CD14-positive monocyte (primary cell): ENCODE data around the gene SLIT3. TPM values are rescaled to one million over a fixed set of nuclear protein-coding genes. Genes with fewer than 3 reads are reported as not detected.

ENCODE experiments used
- DNase-seq, 3 donors: peaks; one replicate each; pipeline ENCODE4 v3.0.0-alpha.2; 2011 to 2022
- H2AFZ ChIP-seq: 2 replicates; pipeline ENCODE4 v1.6.0; 2012; ENCODE audit warnings: mild to moderate bottlenecking, low read depth, low read length, inconsistent platforms; ENCODE audit not compliant: insufficient read depth, poor library complexity, severe bottlenecking
- H3K27ac ChIP-seq, 2 donors: 1 replicate in 1 of 2; 2 replicates in 1 of 2; pipeline ENCODE4 v1.5.1; 2012 to 2013; ENCODE audit warnings: low read length in 2 of 2, control low read depth in 1 of 2, inconsistent platforms in 1 of 2, low read depth in 1 of 2, mild to moderate bottlenecking in 1 of 2
- H3K27me3 ChIP-seq, 2 donors: one replicate each; pipeline versions ENCODE4 v1.6.0 to v1.6.1; 2011 to 2013; ENCODE audit warnings: low read length in 2 of 2; ENCODE audit not compliant: control insufficient read depth in 2 of 2, insufficient read depth in 2 of 2
- H3K36me3 ChIP-seq, 2 donors: replicated peaks in 1 of 2; 1 replicate in 1 of 2; 2 replicates in 1 of 2; pipeline versions ENCODE4 v1.5.1 to v1.6.1; 2012 to 2013; ENCODE audit warnings: low read length in 2 of 2, control low read depth in 1 of 2, inconsistent platforms in 1 of 2, mild to moderate bottlenecking in 1 of 2; ENCODE audit not compliant: insufficient read depth in 2 of 2, control insufficient read depth in 1 of 2
- H3K4me1 ChIP-seq, 2 donors: 1 replicate in 1 of 2; 2 replicates in 1 of 2; pipeline versions ENCODE4 v1.5.1 to v1.6.1; 2012 to 2013; ENCODE audit warnings: low read length in 2 of 2, control low read depth in 1 of 2, inconsistent platforms in 1 of 2, mild to moderate bottlenecking in 1 of 2, moderate library complexity in 1 of 2; ENCODE audit not compliant: insufficient read depth in 2 of 2, control insufficient read depth in 1 of 2
- H3K4me2 ChIP-seq: replicated peaks from 2 replicates; pipeline ENCODE3; 2012; ENCODE audit warnings: low read length, moderate library complexity, mild to moderate bottlenecking; ENCODE audit not compliant: poor library complexity, severe bottlenecking; ENCODE audit errors: extremely low read depth
- H3K4me3 ChIP-seq, 3 experiments: fragments of 200-600 bp in 1 of 3; sonication (generic) in 1 of 3; replicated peaks in 1 of 3; 1 replicate in 2 of 3; 2 replicates in 1 of 3; pipeline ENCODE4 v1.5.1; 2011 to 2013; ENCODE audit warnings: low read length in 3 of 3, mild to moderate bottlenecking in 3 of 3, control low read depth in 2 of 3, low read depth in 2 of 3, inconsistent platforms in 1 of 3, moderate library complexity in 1 of 3
- H3K79me2 ChIP-seq: 2 replicates; pipeline ENCODE4 v1.6.0; 2012; ENCODE audit warnings: mild to moderate bottlenecking, control low read depth, inconsistent platforms, low read length, moderate library complexity; ENCODE audit not compliant: insufficient read depth
- H3K9ac ChIP-seq: 2 replicates; pipeline ENCODE4 v1.6.0; 2017; ENCODE audit warnings: low read length, mild to moderate bottlenecking; ENCODE audit not compliant: insufficient read depth, poor library complexity, severe bottlenecking
- H3K9me3 ChIP-seq, 2 donors: replicated peaks in 1 of 2; 1 replicate in 1 of 2; 2 replicates in 1 of 2; pipeline versions ENCODE4 v1.5.1 to v1.6.1; 2012 to 2013; ENCODE audit warnings: low read length in 2 of 2, control low read depth in 1 of 2; ENCODE audit not compliant: control insufficient read depth in 1 of 2, insufficient read depth in 1 of 2
- H4K20me1 ChIP-seq: 2 replicates; pipeline ENCODE4 v1.6.0; 2012; ENCODE audit warnings: mild to moderate bottlenecking, low read length, control low read depth, moderate library complexity; ENCODE audit not compliant: insufficient read depth
- H3K27ac Mint-ChIP-seq, 7 donors: one replicate each; pipeline ENCODE4 v1.8.0; 2020; ENCODE audit warnings: mild to moderate bottlenecking in 7 of 7, mixed read lengths in 7 of 7, moderate library complexity in 6 of 7, inconsistent platforms in 2 of 7
- H3K27me3 Mint-ChIP-seq, 3 donors: one replicate each; pipeline ENCODE4 v1.8.0; 2021 to 2022; ENCODE audit warnings: low read depth in 3 of 3, mild to moderate bottlenecking in 3 of 3, mixed read lengths in 3 of 3, moderate library complexity in 3 of 3, inconsistent platforms in 1 of 3
- H3K36me3 Mint-ChIP-seq, 2 donors: one replicate each; pipeline ENCODE4 v1.8.0; 2020; ENCODE audit warnings: mixed read lengths in 2 of 2, inconsistent platforms in 1 of 2, mild to moderate bottlenecking in 1 of 2
- H3K4me1 Mint-ChIP-seq: one replicate; pipeline ENCODE4 v1.8.0; 2020; ENCODE audit warnings: mild to moderate bottlenecking, mixed read lengths
- H3K4me3 Mint-ChIP-seq, 2 donors: one replicate each; pipeline ENCODE4 v1.8.0; 2020; ENCODE audit warnings: mild to moderate bottlenecking in 2 of 2, mixed read lengths in 2 of 2, moderate library complexity in 1 of 2
- H3K9me3 Mint-ChIP-seq, 7 donors: one replicate each; pipeline ENCODE4 v1.8.0; 2020 to 2022; ENCODE audit warnings: mixed read lengths in 7 of 7, mild to moderate bottlenecking in 6 of 7, moderate library complexity in 6 of 7, inconsistent platforms in 2 of 7
- WGBS: methylation state at CpG from one replicate; pipeline ENCODE4 v1.1.5; 2013; ENCODE audit warnings: missing lambda C conversion rate; ENCODE audit not compliant: insufficient coverage; 5-methylcytosine and 5-hydroxymethylcytosine counted together
- intact Hi-C, 2 donors: fragments of 100-400 bp; cut with micrococcal nuclease; formaldehyde crosslinking; loops; one replicate each; pipeline versions ENCODE4 v1.15.0 to v1.15.1; 2023
- polyA plus RNA-seq, 3 donors: library from polyadenylated mRNA; depleted of rRNA in 1 of 3; unstranded in 2 of 3; stranded (reverse) in 1 of 3; fragments of 300-500 nt in 2 of 3; fragments of >200 nt in 1 of 3; fragmentation: Illumina TruSeq in 2 of 3; gene quantifications; 1 replicate in 2 of 3; 2 replicates in 1 of 3; pipeline ENCODE4 v1.2.3, GENCODE V29; 2012 to 2021
- TF ChIP-seq, protein P1 (sequence below): fragments of 200-600 bp; IDR thresholded peaks from one replicate; pipeline ENCODE4 v1.8.0; 2022; ENCODE audit warnings: antibody characterized with exemption, mild to moderate bottlenecking

The SLIT3 gene
- polyA plus RNA-seq, 3 donors = not detected

DNA sequence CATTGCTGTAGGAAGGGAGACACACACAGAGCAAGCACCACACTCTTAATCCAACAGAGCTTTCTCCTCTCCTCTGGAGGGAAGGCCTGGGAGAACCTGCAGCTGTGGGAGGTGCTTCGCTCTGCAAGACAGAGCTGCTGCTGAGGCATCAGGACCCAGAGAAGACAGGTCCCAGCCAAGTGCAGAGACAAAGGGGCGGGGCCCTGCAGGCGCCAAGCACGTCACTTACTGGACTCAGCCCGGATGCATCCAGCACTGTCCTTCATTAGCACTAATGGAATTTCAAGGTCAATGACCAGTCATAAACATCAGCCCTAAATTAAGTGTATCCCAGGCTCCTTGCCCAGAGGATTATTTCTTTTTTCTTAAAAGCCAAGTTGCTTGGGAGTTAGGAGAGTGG is 384.7 kb downstream of the SLIT3 start:
- Mint-ChIP-seq H3K27ac (no peak overlapping the region), H3K27me3 (peaks cover 0 to 21% (median 16%) of the 10 kb centered on the region in 3 donors), H3K4me1 (peaks cover 27% of the 10 kb centered on the region), H3K36me3 (no peaks in the 10 kb centered on the region), H3K4me3 (no peak overlapping the region), H3K9me3 (no peaks in the 10 kb centered on the region)
- Histone ChIP-seq H3K79me2 (no peaks in the 10 kb centered on the region), H2AFZ (no peak overlapping the region), H4K20me1 (no peaks in the 10 kb centered on the region), H3K9me3 (no peaks in the 10 kb centered on the region), H3K36me3 (no peaks in the 10 kb centered on the region), H3K27ac (no peak overlapping the region), H3K9ac (no peak overlapping the region), H3K4me2 (no peak overlapping the region), H3K4me1 (peaks cover 4 to 14% of the 10 kb centered on the region in 2 donors), H3K27me3 (peaks cover 6 to 12% of the 10 kb centered on the region in 2 donors), H3K4me3 (no peak overlapping the region)
- DNase-seq = no peak
- TF ChIP-seq, protein P1, sequence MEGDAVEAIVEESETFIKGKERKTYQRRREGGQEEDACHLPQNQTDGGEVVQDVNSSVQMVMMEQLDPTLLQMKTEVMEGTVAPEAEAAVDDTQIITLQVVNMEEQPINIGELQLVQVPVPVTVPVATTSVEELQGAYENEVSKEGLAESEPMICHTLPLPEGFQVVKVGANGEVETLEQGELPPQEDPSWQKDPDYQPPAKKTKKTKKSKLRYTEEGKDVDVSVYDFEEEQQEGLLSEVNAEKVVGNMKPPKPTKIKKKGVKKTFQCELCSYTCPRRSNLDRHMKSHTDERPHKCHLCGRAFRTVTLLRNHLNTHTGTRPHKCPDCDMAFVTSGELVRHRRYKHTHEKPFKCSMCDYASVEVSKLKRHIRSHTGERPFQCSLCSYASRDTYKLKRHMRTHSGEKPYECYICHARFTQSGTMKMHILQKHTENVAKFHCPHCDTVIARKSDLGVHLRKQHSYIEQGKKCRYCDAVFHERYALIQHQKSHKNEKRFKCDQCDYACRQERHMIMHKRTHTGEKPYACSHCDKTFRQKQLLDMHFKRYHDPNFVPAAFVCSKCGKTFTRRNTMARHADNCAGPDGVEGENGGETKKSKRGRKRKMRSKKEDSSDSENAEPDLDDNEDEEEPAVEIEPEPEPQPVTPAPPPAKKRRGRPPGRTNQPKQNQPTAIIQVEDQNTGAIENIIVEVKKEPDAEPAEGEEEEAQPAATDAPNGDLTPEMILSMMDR = no peak
- intact Hi-C loops = no loop called here
- 87% methylated on average over 5 of the region's 5 CpGs for WGBS

DNA sequence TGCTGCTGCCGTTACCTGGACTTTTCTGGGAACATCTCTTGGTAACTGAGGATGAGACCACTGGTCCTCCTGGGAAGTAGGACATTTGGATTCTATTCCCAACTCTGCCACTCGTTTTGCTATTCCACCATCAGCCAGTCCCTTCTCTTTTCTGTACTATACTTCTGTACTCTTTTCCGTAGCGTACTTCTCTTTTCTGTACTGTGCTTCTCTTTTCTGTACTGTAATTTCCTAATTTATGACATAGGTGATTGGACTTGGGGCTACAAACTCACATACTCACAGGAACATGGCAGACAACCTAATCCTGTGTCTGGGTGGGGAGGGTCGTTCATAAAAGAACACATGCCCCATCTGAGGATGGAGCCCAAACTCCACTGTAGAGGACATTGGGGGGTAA is 386.4 kb downstream of the SLIT3 start:
- H2AFZ ChIP-seq = no peak overlapping the region
- H3K4me3 ChIP-seq = no peak overlapping the region
- Mint-ChIP-seq H3K4me1 (peaks cover 15% of the 10 kb centered on the region), H3K4me3 (no peak overlapping the region), H3K9me3 (no peaks in the 10 kb centered on the region), H3K27ac (peak overlapping the region in 1 of 7 donors; percentile 25), H3K36me3 (no peaks in the 10 kb centered on the region), H3K27me3 (peaks cover 0 to 9% (median 3%) of the 10 kb centered on the region in 3 donors)
- no peak overlapping the region for H3K27ac ChIP-seq
- no peak overlapping the region for H3K9ac ChIP-seq
- TF ChIP-seq, protein P1 = no peak
- H3K36me3 ChIP-seq = no peaks in the 10 kb centered on the region
- no peaks in the 10 kb centered on the region for H3K27me3 ChIP-seq
- WGBS = no CpG with 5 or more reads among the region's 5 CpGs
- H3K79me2 ChIP-seq = no peaks in the 10 kb centered on the region
- intact Hi-C loops = no loop called here
- peaks cover 0 to 10% of the 10 kb centered on the region in 2 donors for H3K4me1 ChIP-seq
- H4K20me1 ChIP-seq = no peaks in the 10 kb centered on the region
- no peak for DNase-seq
- H3K4me2 ChIP-seq = no peak overlapping the region
- H3K9me3 ChIP-seq = no peaks in the 10 kb centered on the region
